GM19099 (cell line): ENCODE data around the gene CDC45.

ENCODE experiments used
- POLR2A ChIP-seq: IDR thresholded peaks from 3 replicates; pipeline ENCODE4 v1.6.1; 2011; ENCODE audit warnings: low read depth; ENCODE audit not compliant: insufficient read length; ENCODE audit errors: extremely low read depth

The CDC45 gene

GRCh38 chr22:19477321-19478044 is 2.2 kb upstream of the CDC45 start:
- no peak for TF ChIP-seq POLR2A

- no peak for TF ChIP-seq POLR2A
Observed at GRCh38 chr22:19478045-19478900, 1.4 kb upstream of the CDC45 start.

DNA sequence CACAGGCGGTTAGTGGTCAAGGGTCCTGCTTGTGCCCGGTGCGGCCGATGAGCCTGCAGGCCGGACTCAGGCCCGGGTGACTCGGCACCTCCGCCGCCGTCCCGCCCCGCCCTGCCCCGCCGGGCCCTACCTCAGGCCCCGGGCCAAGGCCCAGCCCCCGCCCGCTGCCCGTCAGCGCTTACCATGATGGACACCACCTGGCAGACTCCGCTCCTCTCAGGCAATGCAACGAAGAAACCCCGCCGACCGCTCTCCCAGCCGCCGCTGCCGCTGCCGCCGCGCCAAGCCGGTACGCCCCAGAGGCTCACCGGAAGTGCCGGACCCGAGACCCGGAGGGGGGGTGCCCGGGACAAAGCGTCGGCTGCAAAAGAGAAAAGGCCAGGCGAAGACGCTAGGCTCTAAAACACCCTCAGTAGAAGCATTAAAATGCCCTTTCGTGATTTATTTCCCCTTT is 792 bp upstream of the CDC45 start, which contains the start of gene UFD1:
Gene UFD1 (minus strand): TSS at position 293 of the 454 bp plus-strand sequence. CDS start 108 bp downstream, at position 185.
- TF ChIP-seq POLR2A: peak; percentile 65

DNA sequence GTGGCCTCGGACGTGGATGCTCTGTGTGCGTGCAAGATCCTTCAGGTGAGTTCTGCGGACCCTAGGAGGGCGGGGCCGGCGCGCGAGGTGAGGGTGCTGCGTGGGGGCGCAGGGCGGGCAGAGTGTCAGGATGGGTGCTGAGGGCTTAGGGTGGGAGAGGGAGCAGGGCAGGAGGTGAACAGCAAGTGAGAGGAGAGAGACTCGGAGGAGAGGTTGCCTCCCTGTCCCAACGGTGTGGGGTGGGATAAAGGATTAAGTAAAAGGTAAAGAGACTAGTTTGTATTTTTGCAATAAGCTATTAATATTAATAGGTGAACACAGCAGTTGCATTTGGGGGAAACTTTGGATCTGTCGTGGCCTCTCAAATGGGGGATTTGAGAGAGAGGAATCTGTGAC is 451 bp downstream of the CDC45 start:
- TF ChIP-seq POLR2A: no peak

- TF ChIP-seq POLR2A: no peak
Observed at GRCh38 chr22:19480789-19481188, 1.1 kb downstream of the CDC45 start.

GRCh38 chr22:19482297-19482696 is 2.6 kb downstream of the CDC45 start:
- no peak for TF ChIP-seq POLR2A

- no peak for TF ChIP-seq POLR2A
Observed at GRCh38 chr22:19483481-19484244, 3.9 kb downstream of the CDC45 start.

GRCh38 chr22:19488285-19488684 is 8.6 kb downstream of the CDC45 start:
- TF ChIP-seq POLR2A: no peak

- TF ChIP-seq POLR2A: no peak
Observed at GRCh38 chr22:19488884-19489843, 9.4 kb downstream of the CDC45 start.

DNA sequence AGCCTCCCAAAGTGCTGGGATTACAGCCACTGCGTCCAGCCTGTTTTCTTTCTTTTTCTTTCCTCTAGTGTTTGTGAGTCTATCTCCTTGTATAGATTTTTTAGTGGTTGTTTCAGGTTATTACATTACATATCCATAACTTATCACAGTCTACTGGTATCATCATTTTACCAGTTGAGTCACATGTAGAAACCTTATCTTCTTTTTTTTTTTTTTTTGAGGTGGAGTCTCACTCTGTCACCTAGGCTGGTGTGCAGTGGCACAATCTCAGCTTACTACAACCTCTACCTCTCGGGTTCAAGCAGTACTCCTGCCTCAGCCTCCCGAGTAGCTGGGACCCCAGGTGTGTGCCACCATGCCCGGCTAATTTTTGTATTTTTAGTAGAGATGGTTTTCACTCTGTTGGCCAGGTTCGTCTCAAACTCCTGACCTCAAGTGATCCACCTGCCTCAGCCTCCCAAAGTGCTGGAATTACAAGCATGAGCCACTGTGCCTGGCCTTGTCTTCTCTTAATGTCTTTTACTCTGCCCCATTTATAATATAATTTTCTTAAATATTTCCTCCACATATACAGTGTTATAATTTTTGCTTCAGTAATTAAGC is 11.0 kb downstream of the CDC45 start:
- no peak for TF ChIP-seq POLR2A

DNA sequence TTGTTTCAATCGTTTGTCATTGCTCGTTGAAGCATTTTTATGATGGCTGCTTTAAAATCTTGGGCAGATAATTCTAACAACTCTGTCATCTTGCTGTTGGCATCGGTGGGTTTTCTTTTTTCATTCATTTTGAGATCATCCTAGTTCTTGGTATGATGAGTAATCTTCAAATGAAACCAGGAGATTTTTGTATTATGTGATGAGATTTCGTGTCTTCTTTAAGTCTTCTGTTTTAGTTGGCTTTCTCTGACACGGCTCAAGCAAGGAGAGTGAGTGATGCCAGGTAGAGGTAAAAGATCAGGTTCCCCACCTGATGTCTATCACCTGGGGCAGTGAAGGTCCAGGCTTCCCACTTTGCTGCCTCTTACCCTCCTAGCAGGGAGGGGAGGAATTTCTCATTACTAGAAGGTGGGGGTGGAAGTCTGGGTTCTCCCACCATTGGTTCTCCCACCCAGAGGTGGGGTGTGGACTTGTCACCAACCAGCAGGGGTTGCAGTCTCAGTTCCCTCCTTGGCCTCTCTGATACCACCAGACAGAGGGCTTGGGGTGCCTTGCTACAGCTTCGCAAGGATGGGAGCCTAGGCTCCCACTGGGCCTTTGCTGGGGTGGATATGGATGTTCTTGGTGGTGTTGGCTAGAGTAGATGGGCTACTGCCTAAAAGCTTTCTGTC is 12.9 kb downstream of the CDC45 start:
- TF ChIP-seq POLR2A: no peak

DNA sequence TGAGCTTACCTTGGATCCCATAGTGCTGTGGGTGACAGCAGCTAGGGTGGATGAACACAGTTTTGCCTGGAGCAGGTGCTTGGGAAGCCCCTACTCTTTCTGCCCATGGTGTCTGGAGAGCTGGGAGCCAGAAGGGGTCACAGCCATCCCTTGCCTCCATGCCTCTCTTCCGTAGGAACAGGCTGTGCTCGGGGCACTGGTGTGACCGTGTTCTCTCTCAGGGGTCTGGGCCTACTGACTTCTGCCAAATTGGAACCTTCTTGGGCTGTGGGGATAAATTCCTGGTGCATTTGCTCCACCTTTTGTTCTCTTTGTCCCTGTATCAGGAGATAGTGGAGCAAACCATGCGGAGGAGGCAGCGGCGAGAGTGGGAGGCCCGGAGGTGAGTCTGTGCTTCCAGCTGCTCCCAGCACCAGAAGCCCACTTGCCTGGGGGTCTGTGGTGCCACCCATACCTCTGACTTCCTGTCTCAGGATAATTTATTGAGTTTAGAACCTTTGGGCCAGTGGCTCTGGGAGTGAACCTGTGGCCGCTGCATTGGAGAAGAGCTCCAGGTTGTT is 14.4 kb downstream of the CDC45 start:
- no peak for TF ChIP-seq POLR2A

GRCh38 chr22:19494676-19495173 is 15.0 kb downstream of the CDC45 start:
- no peak for TF ChIP-seq POLR2A
